Measurements from ENCODE around the gene STX16.

DNA sequence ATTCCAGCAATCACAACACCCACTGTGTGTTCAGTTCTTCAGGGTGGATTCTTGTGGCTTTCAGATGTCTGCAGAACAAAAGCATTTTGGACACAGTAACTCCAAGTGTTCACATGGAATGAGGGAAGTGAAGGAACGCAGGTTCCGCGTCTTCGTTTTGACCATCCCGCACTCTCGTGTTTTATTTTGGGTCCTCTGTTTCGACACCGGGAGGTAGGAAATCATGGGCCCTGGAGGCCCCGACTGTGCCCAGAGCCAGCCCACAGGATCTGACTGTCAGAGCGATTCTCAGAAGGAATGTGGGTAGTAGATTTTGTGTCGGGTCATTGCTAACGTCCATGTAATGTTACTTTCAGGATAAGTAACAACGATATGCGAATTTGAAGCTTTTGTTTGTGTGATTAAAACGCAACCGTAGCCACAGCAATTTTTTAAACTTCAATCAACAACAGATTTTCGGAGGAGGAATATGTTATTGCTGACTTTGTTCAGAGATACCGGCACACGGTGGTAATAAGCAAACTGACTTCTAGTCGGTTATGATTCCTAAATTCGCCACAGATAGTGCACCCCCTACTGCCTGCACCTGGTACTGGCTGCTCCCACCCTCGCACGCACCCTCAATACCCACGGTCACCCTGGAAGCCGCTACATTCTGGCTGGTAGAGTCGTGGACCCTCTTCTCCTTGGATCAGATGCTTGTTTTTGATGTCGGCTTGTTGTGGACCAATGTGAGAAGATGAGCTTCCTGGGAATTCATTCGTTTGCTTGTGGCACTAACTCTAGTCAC is 52.0 kb downstream of the STX16 start:
- TF ChIP-seq, protein P1, sequence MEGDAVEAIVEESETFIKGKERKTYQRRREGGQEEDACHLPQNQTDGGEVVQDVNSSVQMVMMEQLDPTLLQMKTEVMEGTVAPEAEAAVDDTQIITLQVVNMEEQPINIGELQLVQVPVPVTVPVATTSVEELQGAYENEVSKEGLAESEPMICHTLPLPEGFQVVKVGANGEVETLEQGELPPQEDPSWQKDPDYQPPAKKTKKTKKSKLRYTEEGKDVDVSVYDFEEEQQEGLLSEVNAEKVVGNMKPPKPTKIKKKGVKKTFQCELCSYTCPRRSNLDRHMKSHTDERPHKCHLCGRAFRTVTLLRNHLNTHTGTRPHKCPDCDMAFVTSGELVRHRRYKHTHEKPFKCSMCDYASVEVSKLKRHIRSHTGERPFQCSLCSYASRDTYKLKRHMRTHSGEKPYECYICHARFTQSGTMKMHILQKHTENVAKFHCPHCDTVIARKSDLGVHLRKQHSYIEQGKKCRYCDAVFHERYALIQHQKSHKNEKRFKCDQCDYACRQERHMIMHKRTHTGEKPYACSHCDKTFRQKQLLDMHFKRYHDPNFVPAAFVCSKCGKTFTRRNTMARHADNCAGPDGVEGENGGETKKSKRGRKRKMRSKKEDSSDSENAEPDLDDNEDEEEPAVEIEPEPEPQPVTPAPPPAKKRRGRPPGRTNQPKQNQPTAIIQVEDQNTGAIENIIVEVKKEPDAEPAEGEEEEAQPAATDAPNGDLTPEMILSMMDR (IDR thresholded peaks at IDR 0.05) = no peak
- TF ChIP-seq POLR2A (IDR thresholded peaks at IDR 0.05) (no peak), EP300 (IDR thresholded peaks at IDR 0.05) (no peak)

Data from sigmoid colon (tissue), 4 donors.